ENCODE data around the gene MYO3B. TPM values are rescaled to one million over a fixed set of nuclear protein-coding genes. Genes with fewer than 3 reads are reported as not detected.

Gene MYO3B
- total and polyA plus RNA-seq, 3 donors from 2014 or later: 1.4 to 3.5 (median 2.5) TPM

- DNase-seq: no peak
- no peak overlapping the region for H3K4me3 ChIP-seq
- H3K9me3 ChIP-seq: no peaks in the 10 kb centered on the region
- H3K27ac ChIP-seq: no peak overlapping the region
- no peaks in the 10 kb centered on the region for H3K36me3 ChIP-seq (ENCODE audit: low read depth, missing control alignments)
- H3K27me3 ChIP-seq: no peaks in the 10 kb centered on the region
- intact Hi-C loops (cut with DNase I; ENCODE audit: low total_unique reads): no loop called here
- H3K4me1 ChIP-seq: no peaks in the 10 kb centered on the region
- WGBS, 2 donors: 94 to 96% methylated on average over 2 of the region's 2 CpGs
- no peak for TF ChIP-seq POLR2A (IDR thresholded peaks at IDR 0.05)
- TF ChIP-seq CTCF (IDR thresholded peaks at IDR 0.05): no peak
These were observed 390.6 kb downstream of the MYO3B start for GRCh38 chr2:170568511-170568910.

GRCh38 chr2:170571612-170572011, 393.7 kb downstream of the MYO3B start:
- DNase-seq: no peak
- Histone ChIP-seq H3K4me3 (no peak overlapping the region), H3K27me3 (no peaks in the 10 kb centered on the region), H3K36me3 (ENCODE audit: low read depth, missing control alignments) (no peaks in the 10 kb centered on the region), H3K27ac (no peak overlapping the region), H3K4me1 (no peaks in the 10 kb centered on the region), H3K9me3 (no peaks in the 10 kb centered on the region)
- intact Hi-C loops (cut with DNase I; ENCODE audit: low total_unique reads): no loop called here
- TF ChIP-seq CTCF (IDR thresholded peaks at IDR 0.05) (no peak), POLR2A (IDR thresholded peaks at IDR 0.05) (no peak)
- WGBS, 2 donors: 67 to 73% methylated on average over 1 of the region's 1 CpG

GRCh38 chr2:170573671-170574070, 395.7 kb downstream of the MYO3B start:
- H3K27ac ChIP-seq: no peak overlapping the region
- no peak overlapping the region for H3K4me3 ChIP-seq
- DNase-seq: no peak
- 76 to 96% methylated on average over 1 of the region's 1 CpG for WGBS, 2 donors
- no peaks in the 10 kb centered on the region for H3K9me3 ChIP-seq
- H3K27me3 ChIP-seq: no peaks in the 10 kb centered on the region
- intact Hi-C loops (cut with DNase I; ENCODE audit: low total_unique reads): no loop called here
- H3K36me3 ChIP-seq (ENCODE audit: low read depth, missing control alignments): no peaks in the 10 kb centered on the region
- H3K4me1 ChIP-seq: no peaks in the 10 kb centered on the region
- no peak for TF ChIP-seq POLR2A (IDR thresholded peaks at IDR 0.05)
- TF ChIP-seq CTCF (IDR thresholded peaks at IDR 0.05): no peak

GRCh38 chr2:170576296-170576695, 398.3 kb downstream of the MYO3B start:
- no peak overlapping the region for H3K4me3 ChIP-seq
- intact Hi-C loops (cut with DNase I; ENCODE audit: low total_unique reads): no loop called here
- H3K27ac ChIP-seq: no peak overlapping the region
- DNase-seq: no peak
- no peaks in the 10 kb centered on the region for H3K27me3 ChIP-seq
- WGBS, 2 donors: 88 to 96% methylated on average over 7 of the region's 7 CpGs
- no peaks in the 10 kb centered on the region for H3K36me3 ChIP-seq (ENCODE audit: low read depth, missing control alignments)
- H3K4me1 ChIP-seq: no peaks in the 10 kb centered on the region
- no peaks in the 10 kb centered on the region for H3K9me3 ChIP-seq
- TF ChIP-seq CTCF (IDR thresholded peaks at IDR 0.05) (no peak), POLR2A (IDR thresholded peaks at IDR 0.05) (no peak)

GRCh38 chr2:170577356-170577755, 399.4 kb downstream of the MYO3B start:
- TF ChIP-seq POLR2A (IDR thresholded peaks at IDR 0.05) (no peak), CTCF (IDR thresholded peaks at IDR 0.05) (no peak)
- WGBS, 2 donors: 94 to 95% methylated on average over 3 of the region's 3 CpGs

More at GRCh38 chr2:170577356-170577755, 399.4 kb downstream of the MYO3B start:
- Histone ChIP-seq H3K36me3 (ENCODE audit: low read depth, missing control alignments) (no peaks in the 10 kb centered on the region), H3K4me3 (no peak overlapping the region), H3K27me3 (no peaks in the 10 kb centered on the region), H3K9me3 (no peaks in the 10 kb centered on the region), H3K4me1 (no peaks in the 10 kb centered on the region), H3K27ac (no peak overlapping the region)
- no peak for DNase-seq
- intact Hi-C loops (cut with DNase I; ENCODE audit: low total_unique reads): no loop called here
